SK-N-SH (cell line): ENCODE measurements around the gene CNTNAP3. TPM values are rescaled to one million over a fixed set of nuclear protein-coding genes. Genes with fewer than 3 reads are reported as not detected.
A peak's percentile ranks its signal among the peaks of the same experiment; 100 is the strongest.
"Not testable (repeated sequence)": the region's sequence is repeated elsewhere in the genome, so short reads cannot be mapped to it uniquely, and the experiment has no call there.

Experiments used
- CTCF ChIA-PET: fragments of 300-600, 350-600 bp; formaldehyde crosslinking; extraction: SDS; loops from one replicate; lab custom pipeline; 2021; lab: Yijun Ruan, JAX
- POLR2A ChIA-PET: fragments of 350-600 bp; sonication (Branson Sonifier 250); formaldehyde crosslinking; extraction: SDS; loops from one replicate; lab custom pipeline; 2020; ENCODE audit warnings: antibody characterized with exemption, inconsistent platforms; lab: Yijun Ruan, JAX
- DNase-seq: peaks from one replicate; pipeline ENCODE4 v3.0.0; 2012
- H2AFZ ChIP-seq: fragments of 200-600 bp; sonication (generic); 2 replicates; pipeline ENCODE4 v1.8.1; 2016; ENCODE audit warnings: antibody characterized with exemption, mild to moderate bottlenecking, low read depth
- H3F3A ChIP-seq: fragments of 200-600 bp; sonication (generic); replicated peaks from 2 replicates; pipeline ENCODE3; 2016; ENCODE audit warnings: antibody characterized with exemption, mild to moderate bottlenecking; ENCODE audit not compliant: insufficient read depth
- H3K27ac ChIP-seq, 2 experiments: fragments of 200-500 bp in 1 of 2; fragments of 200-600 bp in 1 of 2; sonication (Bioruptor generic) in 1 of 2; sonication (generic), shearing (Covaris generic) in 1 of 2; 2 replicates each; pipeline versions ENCODE4 v1.5.1 to v1.6.1; 2014 to 2016; ENCODE audit warnings: low read depth in 2 of 2, inconsistent platforms in 1 of 2, low read length in 1 of 2, mild to moderate bottlenecking in 1 of 2, mixed read lengths in 1 of 2
- H3K27me3 ChIP-seq: fragments of 200-600 bp; sonication (generic), shearing (Covaris generic); 2 replicates; pipeline ENCODE4 v1.6.1; 2016; ENCODE audit warnings: mixed run types; ENCODE audit not compliant: insufficient read depth
- H3K36me3 ChIP-seq, 2 experiments: fragments of 200-500 bp in 1 of 2; fragments of 200-600 bp in 1 of 2; sonication (Bioruptor generic) in 1 of 2; sonication (generic) in 1 of 2; replicated peaks in 1 of 2; 2 replicates each; pipeline versions ENCODE3 to v1.5.1; 2014 to 2016; ENCODE audit warnings: low read length in 1 of 2, mild to moderate bottlenecking in 1 of 2; ENCODE audit not compliant: insufficient read depth in 2 of 2, control insufficient read depth in 1 of 2
- H3K4me1 ChIP-seq, 2 experiments: fragments of 200-500 bp in 1 of 2; fragments of 200-600 bp in 1 of 2; sonication (Bioruptor generic) in 1 of 2; sonication (generic), shearing (Covaris generic) in 1 of 2; 2 replicates each; pipeline versions ENCODE4 v1.5.1 to v1.6.1; 2014 to 2016; ENCODE audit warnings: low read depth in 1 of 2, low read length in 1 of 2, mixed run types in 1 of 2; ENCODE audit not compliant: insufficient read depth in 2 of 2, control insufficient read depth in 1 of 2
- H3K4me2 ChIP-seq: fragments of 200-600 bp; sonication (generic), shearing (Covaris generic); 2 replicates; pipeline ENCODE4 v1.6.1; 2017; ENCODE audit warnings: mixed run types
- H3K4me3 ChIP-seq, 2 experiments: fragments of 200-500 bp in 1 of 2; fragments of 200-600 bp in 1 of 2; sonication (Bioruptor generic) in 1 of 2; sonication (generic), shearing (Covaris generic) in 1 of 2; 2 replicates each; pipeline versions ENCODE4 v1.5.1 to v1.8.1; 2014 to 2016; ENCODE audit warnings: low read depth in 2 of 2, inconsistent platforms in 1 of 2, low read length in 1 of 2, mild to moderate bottlenecking in 1 of 2, mixed read lengths in 1 of 2, moderate library complexity in 1 of 2
- H3K79me2 ChIP-seq: fragments of 200-600 bp; sonication (generic); 2 replicates; pipeline ENCODE4 v1.8.1; 2017; ENCODE audit warnings: mild to moderate bottlenecking; ENCODE audit not compliant: insufficient read depth
- H3K9ac ChIP-seq: fragments of 200-600 bp; sonication (generic); 2 replicates; pipeline ENCODE4 v1.6.1; 2017; ENCODE audit warnings: mixed run types
- H3K9me2 ChIP-seq: fragments of 200-600 bp; sonication (generic); 2 replicates; pipeline ENCODE4 v1.6.1; 2017; ENCODE audit warnings: mixed run types
- H3K9me3 ChIP-seq: fragments of 200-600 bp; sonication (generic); 2 replicates; pipeline ENCODE4 v1.6.1; 2017; ENCODE audit warnings: mixed run types, mild to moderate bottlenecking, moderate library complexity
- H4K20me1 ChIP-seq: fragments of 200-600 bp; sonication (generic); 2 replicates; pipeline ENCODE4 v1.6.1; 2017; ENCODE audit warnings: mild to moderate bottlenecking, mixed run types; ENCODE audit not compliant: insufficient read depth
- JUND ChIP-seq: IDR thresholded peaks from 2 replicates; pipeline ENCODE4 v1.4.0; 2012
- WGBS: methylation state at CpG from one replicate; pipeline ENCODE4 v1.1.6; 2017; ENCODE audit warnings: low lambda C conversion rate; 5-methylcytosine and 5-hydroxymethylcytosine counted together
- polyA plus RNA-seq, 3 experiments: library from polyadenylated mRNA; depleted of rRNA; stranded (reverse); fragments of >200 nt; gene quantifications; 2 replicates each; pipeline ENCODE4 v1.2.3, GENCODE V29; 2012

CNTNAP3 gene
- polyA plus RNA-seq, 1 of the 3 experiments (the other 2 are of a cell fraction) = 0.20 TPM

DNA sequence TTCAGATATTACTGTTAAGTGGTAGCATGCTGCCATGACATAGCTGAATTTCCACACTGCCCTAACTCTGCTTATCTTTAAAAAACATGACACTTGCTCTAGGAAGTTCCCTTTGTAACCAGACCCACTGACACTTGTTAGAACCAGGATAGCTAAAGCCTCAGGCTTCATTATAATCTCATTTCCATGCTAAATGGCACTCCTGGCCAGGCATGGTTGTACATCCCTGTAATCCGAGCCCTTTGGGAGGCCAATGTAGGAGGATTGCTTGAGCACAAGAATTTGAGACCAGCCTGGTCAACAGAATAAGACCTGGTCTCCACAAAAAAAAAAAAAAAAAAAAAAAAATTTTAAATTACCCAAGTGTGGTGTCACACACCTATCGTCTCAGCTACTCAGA is 254.1 kb downstream of the CNTNAP3 start:
- H3K9ac ChIP-seq, H4K20me1 ChIP-seq, H3K36me3 ChIP-seq, H3K27ac ChIP-seq, POLR2A ChIA-PET, H2AFZ ChIP-seq, H3K27me3 ChIP-seq, H3K79me2 ChIP-seq, H3K9me3 ChIP-seq, H3F3A ChIP-seq, H3K4me1 ChIP-seq, CTCF ChIA-PET, H3K4me2 ChIP-seq, H3K9me2 ChIP-seq, H3K4me3 ChIP-seq, DNase-seq: not testable (repeated sequence)
- WGBS = 50% methylated on average over 2 of the region's 2 CpGs

DNA sequence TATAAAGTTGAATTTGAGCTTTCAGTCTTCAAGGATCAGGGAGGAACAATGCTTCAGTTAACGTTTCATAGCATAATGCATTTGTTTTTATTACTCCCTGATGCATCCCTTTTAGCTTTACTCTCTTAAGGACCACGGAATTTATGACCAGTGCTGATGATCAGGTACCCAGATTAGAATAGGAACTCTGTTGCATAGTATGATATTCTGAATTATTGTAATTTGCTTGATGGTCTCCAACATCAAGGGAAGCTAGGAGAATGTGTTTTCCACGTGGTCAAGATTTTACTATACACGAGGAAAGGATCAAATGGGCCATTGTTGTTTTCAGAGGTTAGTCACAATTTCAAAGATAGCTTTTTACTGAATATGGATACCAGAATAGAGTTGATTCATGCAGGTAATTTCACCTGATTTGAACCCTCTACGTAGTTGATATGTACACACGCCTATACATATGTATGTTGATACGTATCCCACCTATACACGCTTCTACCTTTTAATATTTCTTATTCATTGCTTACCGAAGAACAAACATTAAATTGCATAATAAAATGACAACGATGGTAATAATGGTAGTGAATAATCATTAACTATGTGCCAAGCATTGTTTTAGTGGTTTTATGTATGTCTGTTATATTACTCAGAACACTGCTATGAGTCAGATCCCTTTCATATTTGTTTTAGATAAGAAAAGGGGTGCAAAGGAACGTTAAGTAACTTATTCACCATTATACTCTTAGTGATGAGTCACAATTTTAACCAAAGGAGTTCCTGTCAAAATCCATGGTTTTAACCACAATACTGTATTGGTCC is 257.6 kb downstream of the CNTNAP3 start:
- H3F3A ChIP-seq, H3K4me3 ChIP-seq, H3K9ac ChIP-seq, H3K36me3 ChIP-seq, H3K27me3 ChIP-seq, H2AFZ ChIP-seq, H3K4me1 ChIP-seq, H3K9me3 ChIP-seq, CTCF ChIA-PET, H3K9me2 ChIP-seq, POLR2A ChIA-PET, H3K4me2 ChIP-seq, DNase-seq, H3K79me2 ChIP-seq, H4K20me1 ChIP-seq, H3K27ac ChIP-seq: not testable (repeated sequence)
- 0 out of 2 replicates have a peak, but pooled peaks have one; percentile 5 for TF ChIP-seq JUND
- 20% methylated on average over 9 of the region's 11 CpGs for WGBS

DNA sequence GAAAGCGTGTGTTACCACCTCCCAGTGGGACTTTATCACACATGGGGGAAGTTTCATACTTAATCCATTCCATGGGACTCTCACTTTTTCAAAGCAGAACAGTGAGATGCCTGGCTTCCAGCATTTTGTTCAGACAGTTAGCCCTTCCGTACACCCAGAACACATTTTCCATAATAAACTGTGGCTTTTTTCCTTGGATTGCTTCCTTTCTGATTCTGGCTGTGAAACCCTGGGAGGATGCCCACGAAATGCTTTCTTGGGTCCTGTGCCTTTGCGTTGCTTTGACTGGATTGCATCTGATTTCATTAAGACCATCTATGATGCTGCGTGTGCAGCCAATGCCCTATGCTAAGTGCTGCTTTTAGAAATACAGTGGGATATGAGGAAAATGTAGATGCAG is 259.1 kb downstream of the CNTNAP3 start:
- H3K27ac ChIP-seq, H3K36me3 ChIP-seq, H3K9me3 ChIP-seq, POLR2A ChIA-PET, H3K4me2 ChIP-seq, H3K79me2 ChIP-seq, H2AFZ ChIP-seq, DNase-seq, H3K4me3 ChIP-seq, H3K4me1 ChIP-seq, H3K9ac ChIP-seq, H3F3A ChIP-seq, H3K27me3 ChIP-seq, CTCF ChIA-PET, H4K20me1 ChIP-seq, H3K9me2 ChIP-seq: not testable (repeated sequence)
- 40% methylated on average over 5 of the region's 5 CpGs for WGBS

DNA sequence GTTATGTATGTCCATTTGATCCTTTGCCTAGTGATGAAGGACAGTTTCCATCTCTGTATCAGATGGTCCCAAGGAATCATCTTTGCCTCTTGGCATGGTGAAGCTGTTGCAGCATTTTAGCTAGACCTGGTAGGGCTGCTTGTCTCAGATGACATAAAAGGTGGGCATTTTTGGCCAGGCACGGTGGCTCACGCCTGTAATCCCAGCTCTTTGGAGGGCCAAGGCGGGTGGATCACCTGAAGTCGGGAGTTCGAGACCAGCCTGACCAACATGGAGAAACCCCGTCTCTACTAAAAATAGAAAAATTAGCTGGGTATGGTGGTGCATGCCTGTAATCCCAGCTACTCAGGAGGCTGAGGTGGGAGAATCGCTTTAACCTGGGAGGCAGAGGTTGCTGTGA is 259.8 kb downstream of the CNTNAP3 start:
- H3K4me3 ChIP-seq, POLR2A ChIA-PET, H4K20me1 ChIP-seq, H3K9me2 ChIP-seq, H2AFZ ChIP-seq, H3F3A ChIP-seq, DNase-seq, H3K4me2 ChIP-seq, H3K27me3 ChIP-seq, H3K36me3 ChIP-seq, H3K79me2 ChIP-seq, H3K9me3 ChIP-seq, H3K4me1 ChIP-seq, H3K27ac ChIP-seq, H3K9ac ChIP-seq, CTCF ChIA-PET: not testable (repeated sequence)
- WGBS = 48% methylated on average over 7 of the region's 7 CpGs

DNA sequence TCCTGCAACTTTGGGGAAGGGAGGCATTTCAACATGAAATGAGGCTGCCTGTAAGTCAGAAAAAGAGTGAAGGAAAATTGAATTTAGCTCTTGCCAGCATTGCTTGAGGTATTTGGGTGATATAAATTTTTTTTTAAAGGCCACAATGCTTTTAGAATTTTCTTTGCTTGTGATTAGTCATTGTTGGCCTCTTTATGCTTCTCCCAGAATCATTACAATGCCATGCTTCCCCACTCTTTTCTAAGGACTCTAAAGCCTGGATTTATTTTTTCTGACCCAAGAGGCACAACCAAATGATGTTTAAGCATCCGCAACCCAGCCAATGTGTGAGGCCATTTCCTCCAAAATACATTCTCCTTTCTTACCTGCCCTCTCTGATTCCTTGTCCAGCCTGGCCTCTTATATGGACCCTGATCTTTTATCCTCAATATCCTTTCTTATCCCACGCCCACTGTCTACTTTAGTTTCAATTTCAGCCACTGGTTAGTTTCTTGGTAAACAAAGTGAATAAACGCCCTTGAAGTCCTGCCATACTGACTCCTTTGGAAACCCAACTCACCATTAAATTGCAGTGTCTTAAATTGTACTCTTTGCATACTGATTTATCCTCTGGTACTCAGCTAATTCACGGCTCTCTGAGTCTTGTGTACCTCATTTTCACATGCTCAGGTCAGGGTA is 261.9 kb downstream of the CNTNAP3 start:
- POLR2A ChIA-PET, H3K27ac ChIP-seq, H3K36me3 ChIP-seq, H3K4me1 ChIP-seq, DNase-seq, CTCF ChIA-PET, H3K27me3 ChIP-seq, H3K4me2 ChIP-seq, H3K79me2 ChIP-seq, H3K9me3 ChIP-seq, H3K9me2 ChIP-seq, H4K20me1 ChIP-seq, H2AFZ ChIP-seq, H3K4me3 ChIP-seq, H3K9ac ChIP-seq, H3F3A ChIP-seq: not testable (repeated sequence)
- WGBS = 22% methylated on average over 4 of the region's 4 CpGs
